ENCODE data around the gene SHROOM1.

SHROOM1 gene

DNA sequence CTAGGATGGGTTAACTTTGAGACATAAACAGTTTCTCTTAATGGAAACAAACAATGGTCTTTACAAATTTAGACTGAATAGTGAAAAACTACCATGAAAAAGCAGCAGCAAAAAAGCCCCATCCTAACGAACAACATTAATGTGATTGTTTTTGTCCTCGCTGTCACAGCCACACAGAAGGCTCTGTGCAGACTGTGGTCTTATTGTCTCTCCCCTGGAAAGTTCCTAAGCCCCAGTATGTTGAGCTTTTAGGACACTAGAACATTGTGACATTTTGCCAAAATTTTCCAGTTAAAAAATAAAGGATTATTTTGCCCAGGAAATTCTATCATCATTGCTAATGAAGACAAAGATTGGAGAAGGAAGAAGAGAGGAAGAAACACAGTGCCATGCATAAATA, 29.9 kb downstream of the SHROOM1 start:
- no peak for DNase-seq (ENCODE audit: extremely low read depth, low read depth)
- TF ChIP-seq, protein P1, sequence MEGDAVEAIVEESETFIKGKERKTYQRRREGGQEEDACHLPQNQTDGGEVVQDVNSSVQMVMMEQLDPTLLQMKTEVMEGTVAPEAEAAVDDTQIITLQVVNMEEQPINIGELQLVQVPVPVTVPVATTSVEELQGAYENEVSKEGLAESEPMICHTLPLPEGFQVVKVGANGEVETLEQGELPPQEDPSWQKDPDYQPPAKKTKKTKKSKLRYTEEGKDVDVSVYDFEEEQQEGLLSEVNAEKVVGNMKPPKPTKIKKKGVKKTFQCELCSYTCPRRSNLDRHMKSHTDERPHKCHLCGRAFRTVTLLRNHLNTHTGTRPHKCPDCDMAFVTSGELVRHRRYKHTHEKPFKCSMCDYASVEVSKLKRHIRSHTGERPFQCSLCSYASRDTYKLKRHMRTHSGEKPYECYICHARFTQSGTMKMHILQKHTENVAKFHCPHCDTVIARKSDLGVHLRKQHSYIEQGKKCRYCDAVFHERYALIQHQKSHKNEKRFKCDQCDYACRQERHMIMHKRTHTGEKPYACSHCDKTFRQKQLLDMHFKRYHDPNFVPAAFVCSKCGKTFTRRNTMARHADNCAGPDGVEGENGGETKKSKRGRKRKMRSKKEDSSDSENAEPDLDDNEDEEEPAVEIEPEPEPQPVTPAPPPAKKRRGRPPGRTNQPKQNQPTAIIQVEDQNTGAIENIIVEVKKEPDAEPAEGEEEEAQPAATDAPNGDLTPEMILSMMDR (IDR thresholded peaks at IDR 0.05; ENCODE audit: low read depth, low read length), result no peak

DNA sequence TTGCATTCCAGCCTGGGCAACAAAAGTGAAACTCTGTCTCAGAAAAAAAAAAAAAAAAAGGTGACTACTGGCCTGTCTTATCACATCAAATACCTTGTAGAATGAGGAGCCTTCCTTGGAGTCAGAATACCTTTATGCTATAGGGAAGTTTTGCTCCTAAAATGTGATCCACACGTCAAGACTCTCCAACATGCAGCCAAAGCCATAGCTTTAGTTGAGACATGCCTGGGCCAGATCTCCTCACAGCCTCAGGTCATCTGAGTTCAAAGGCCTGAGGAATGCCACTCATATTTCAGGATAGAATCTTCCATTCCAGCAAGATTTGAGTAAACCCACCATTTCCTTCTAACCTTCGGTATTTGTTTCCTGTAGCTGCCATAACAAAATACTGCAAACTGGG, 31.1 kb downstream of the SHROOM1 start:
- DNase-seq (ENCODE audit: extremely low read depth, low read depth), result no peak
- TF ChIP-seq, protein P1 (IDR thresholded peaks at IDR 0.05; ENCODE audit: low read depth, low read length), result no peak

DNA sequence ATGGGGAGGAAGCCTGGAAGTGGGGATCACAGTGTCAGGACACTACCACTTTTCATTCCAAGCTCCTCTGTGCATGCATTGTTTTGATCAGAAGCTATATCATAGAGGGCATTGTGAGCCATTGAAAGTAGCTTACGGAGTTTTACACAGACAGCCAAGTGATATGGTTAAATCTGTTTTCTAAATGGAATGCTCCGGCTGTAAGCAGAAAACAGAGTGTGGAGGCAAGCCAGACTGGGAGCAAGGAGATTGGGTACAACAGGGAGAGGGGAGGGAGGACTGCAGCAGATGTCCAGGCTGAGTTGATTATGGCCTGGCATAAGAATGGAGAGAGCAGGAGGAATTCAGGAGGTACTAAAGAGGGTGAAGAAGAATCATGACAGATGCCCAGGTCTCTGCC, 32.8 kb downstream of the SHROOM1 start:
- TF ChIP-seq, protein P1 (IDR thresholded peaks at IDR 0.05; ENCODE audit: low read depth, low read length), result no peak
- DNase-seq (ENCODE audit: extremely low read depth, low read depth), result no peak

DNA sequence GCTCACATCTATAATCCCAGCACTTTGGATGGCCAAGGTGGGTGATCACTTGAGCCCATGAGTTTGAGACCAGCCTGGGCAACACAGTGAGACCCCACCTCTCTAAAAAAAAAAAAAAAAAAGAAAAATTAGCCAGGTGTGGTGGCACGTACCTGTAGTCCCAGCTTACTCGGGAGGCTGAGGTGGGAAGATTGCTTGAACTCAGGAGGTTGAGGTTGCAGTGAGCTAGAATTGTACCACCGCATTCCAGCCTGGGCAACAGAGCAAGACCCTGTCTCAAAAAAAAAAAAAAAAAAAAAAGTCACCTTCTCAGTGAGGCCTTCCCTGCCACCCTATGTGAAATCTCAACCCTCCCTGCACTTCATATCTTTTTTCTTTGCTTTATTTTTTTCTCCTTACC, 39.4 kb downstream of the SHROOM1 start:
- no peak for DNase-seq (ENCODE audit: extremely low read depth, low read depth)
- TF ChIP-seq, protein P1 (IDR thresholded peaks at IDR 0.05; ENCODE audit: low read depth, low read length), result no peak

DNA sequence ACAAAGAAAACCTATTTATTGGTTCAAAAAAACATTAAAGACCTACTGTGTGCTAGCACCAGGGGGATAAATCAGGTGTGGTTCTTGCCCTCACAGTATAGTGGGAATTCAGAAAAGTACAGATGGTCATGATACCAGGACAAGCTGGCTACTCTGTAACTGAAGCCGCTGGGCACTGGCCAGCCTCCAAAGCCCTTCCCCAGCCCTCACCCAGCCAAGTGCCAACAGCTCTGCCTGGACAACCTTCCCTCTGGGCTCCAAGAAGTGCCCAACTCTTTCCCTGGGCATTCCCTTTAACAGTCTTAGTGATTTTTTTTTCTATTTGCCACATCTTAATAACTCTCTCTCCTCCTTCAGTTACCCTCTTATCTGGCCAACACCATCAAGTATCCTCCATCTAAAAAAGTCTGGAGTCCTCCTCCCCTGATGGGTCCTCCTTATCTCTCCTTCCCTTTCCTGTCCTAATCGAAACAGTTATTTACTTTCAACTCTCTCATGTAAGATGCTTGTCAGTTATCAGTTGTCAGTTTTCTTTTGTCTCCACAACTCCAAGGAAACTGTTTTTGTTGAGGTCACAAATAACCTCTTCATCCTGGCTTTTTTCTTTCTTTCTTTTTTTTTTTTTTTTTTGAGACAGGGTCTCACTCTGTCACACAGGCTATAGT, 40.1 kb downstream of the SHROOM1 start:
- TF ChIP-seq, protein P1 (IDR thresholded peaks at IDR 0.05; ENCODE audit: low read depth, low read length), result no peak
- DNase-seq (ENCODE audit: extremely low read depth, low read depth), result no peak

DNA sequence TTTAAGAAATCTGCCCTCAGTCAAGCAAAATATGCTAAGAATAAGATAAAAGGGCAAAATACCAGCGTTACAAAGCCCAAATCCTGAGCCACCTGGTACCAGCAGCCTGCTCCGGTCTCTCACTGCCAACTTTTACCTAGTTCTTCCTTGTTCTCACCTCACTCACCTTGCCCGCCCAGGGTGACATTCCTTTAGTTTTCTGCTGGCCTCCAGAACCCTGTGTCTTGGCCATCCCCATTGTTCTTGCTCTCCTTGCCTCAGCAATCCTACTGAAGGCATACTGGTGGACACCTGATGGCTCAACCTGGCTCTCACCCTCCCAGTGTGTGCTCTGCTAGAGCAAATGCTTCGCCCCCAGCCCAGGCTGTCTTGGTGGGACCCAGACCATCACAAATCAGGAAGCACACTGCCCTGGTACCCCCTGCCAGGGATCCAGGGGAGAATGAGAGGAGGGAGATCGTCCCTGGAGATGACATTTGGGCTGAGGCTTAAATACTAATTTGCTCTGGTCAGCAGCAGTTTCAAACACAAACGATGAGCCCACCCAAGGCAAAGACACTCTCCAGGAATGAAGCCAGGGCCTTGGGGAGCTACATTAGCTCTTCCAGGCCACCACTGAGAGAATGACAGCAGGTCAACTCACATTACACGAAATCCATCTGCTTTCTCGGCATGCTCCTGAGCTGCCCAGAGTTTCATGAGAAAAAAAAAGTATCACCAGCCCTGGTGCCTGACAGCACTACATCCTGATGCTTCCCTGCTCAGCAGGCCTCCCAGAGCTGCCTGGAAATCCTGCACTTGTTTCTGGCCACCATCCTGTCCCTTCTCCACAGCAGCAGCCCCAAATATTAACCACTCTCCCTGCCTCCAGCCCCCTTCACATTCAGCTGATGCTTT, 41.2 kb downstream of the SHROOM1 start:
- DNase-seq (ENCODE audit: extremely low read depth, low read depth), result no peak
- TF ChIP-seq, protein P1 (IDR thresholded peaks at IDR 0.05; ENCODE audit: low read depth, low read length), result no peak

DNA sequence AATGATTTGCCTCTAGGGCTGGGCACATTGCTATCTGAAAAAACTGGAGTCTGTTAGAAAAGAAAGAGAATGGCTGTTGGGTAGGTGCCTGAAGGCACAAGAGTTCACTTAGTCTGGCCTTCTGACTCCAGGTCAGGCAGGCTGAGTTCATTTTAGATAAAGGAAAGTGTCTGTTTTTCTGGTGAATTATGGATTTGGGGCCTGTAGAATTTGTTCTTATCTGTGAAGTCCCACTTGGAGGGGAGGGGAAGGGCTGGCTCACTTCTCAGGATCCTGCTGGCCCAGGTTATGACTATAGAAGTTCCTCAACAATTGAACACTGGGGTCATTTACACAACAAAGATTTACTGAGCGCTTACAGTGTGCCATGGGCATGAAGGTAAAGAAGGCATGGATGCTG, 41.9 kb downstream of the SHROOM1 start:
- TF ChIP-seq, protein P1 (IDR thresholded peaks at IDR 0.05; ENCODE audit: low read depth, low read length), result no peak
- DNase-seq (ENCODE audit: extremely low read depth, low read depth), result no peak
